Spleen (tissue), 11 donors: ENCODE results near the gene EIF3L. TPM values are rescaled to one million over a fixed set of nuclear protein-coding genes. Genes with fewer than 3 reads are reported as not detected.

Experiments
- DNase-seq: peaks from one replicate; pipeline ENCODE4 v3.0.0-alpha.2; 2020
- H3K27ac ChIP-seq, 8 donors: fragments of 200-600 bp; sonication (generic) in 7 of 8; 1 replicate in 4 of 8; 2 replicates in 4 of 8; pipeline versions ENCODE4 v1.5.0 to v1.8.0; 2016 to 2021; ENCODE audit warnings: inconsistent platforms in 4 of 8, mild to moderate bottlenecking in 4 of 8, moderate library complexity in 1 of 8
- H3K27me3 ChIP-seq, 7 donors: fragments of 200-600 bp; sonication (generic) in 6 of 7; replicated peaks in 1 of 7; 1 replicate in 4 of 7; 2 replicates in 3 of 7; pipeline versions ENCODE4 v1.5.0 to v1.8.0; 2016 to 2021; ENCODE audit warnings: inconsistent platforms in 3 of 7, mild to moderate bottlenecking in 1 of 7
- H3K36me3 ChIP-seq, 6 donors: fragments of 200-600 bp; sonication (generic) in 5 of 6; 1 replicate in 4 of 6; 2 replicates in 2 of 6; pipeline versions ENCODE4 v1.5.0 to v1.8.0; 2016 to 2021; ENCODE audit warnings: inconsistent platforms in 2 of 6
- H3K4me1 ChIP-seq, 6 donors: fragments of 200-600 bp; sonication (generic) in 5 of 6; 1 replicate in 3 of 6; 2 replicates in 3 of 6; pipeline versions ENCODE4 v1.5.0 to v1.8.0; 2016 to 2021; ENCODE audit warnings: inconsistent platforms in 3 of 6
- H3K4me3 ChIP-seq, 8 donors: fragments of 200-600 bp; sonication (generic) in 7 of 8; 1 replicate in 4 of 8; 2 replicates in 4 of 8; pipeline versions ENCODE4 v1.5.0 to v1.8.0; 2016 to 2021; ENCODE audit warnings: inconsistent platforms in 4 of 8, mild to moderate bottlenecking in 4 of 8, moderate library complexity in 2 of 8
- H3K9me3 ChIP-seq, 8 donors: fragments of 200-600 bp; sonication (generic) in 7 of 8; 1 replicate in 4 of 8; 2 replicates in 4 of 8; pipeline versions ENCODE4 v1.5.0 to v1.8.0; 2016 to 2021; ENCODE audit warnings: inconsistent platforms in 4 of 8
- POLR2A ChIP-seq, 3 donors: fragments of 450-650 bp; IDR thresholded peaks; one replicate each; pipeline ENCODE4 v1.5.1; 2017; ENCODE audit warnings: antibody characterized with exemption in 3 of 3, mild to moderate bottlenecking in 1 of 3
- POLR2AphosphoS5 ChIP-seq, 3 donors: sonication (generic); formaldehyde crosslinking; IDR thresholded peaks; one replicate each; pipeline ENCODE4 v1.5.1; 2017; ENCODE audit warnings: antibody characterized with exemption in 3 of 3
- WGBS, 5 donors: extraction: QIAGEN DNeasy Blood & Tissue Kit in 3 of 5; methylation state at CpG; one replicate each; pipeline versions ENCODE4 v1.1.5 to v1.1.7; 2013 to 2018; 5-methylcytosine and 5-hydroxymethylcytosine counted together
- intact Hi-C: fragments of 100-400 bp; cut with DNase I; formaldehyde crosslinking; loops from one replicate; pipeline ENCODE4 v1.15.0; 2023; ENCODE audit warnings: low total_unique reads
- polyA plus RNA-seq, 3 donors: library from polyadenylated mRNA; stranded (reverse); fragments of 200-250 nt; gene quantifications; one replicate each; pipeline ENCODE4 v1.2.1, GENCODE V29; 2013
- total RNA-seq, 7 donors: library from RNA; depleted of rRNA in 3 of 7; stranded (reverse); fragments of >200 nt in 3 of 7; fragmentation: NEBNext Ultra II Directional in 4 of 7; extraction: Animal tissue kit (Norgen Biotek cat#: 25700) in 4 of 7; gene quantifications; one replicate each; pipeline versions ENCODE4 v1.1.0 to v1.2.1, GENCODE V29; 2016 to 2021
- TF ChIP-seq, protein P1 (sequence below), 11 experiments: fragments of 200-600 bp in 7 of 11; fragments of 450-650 bp in 4 of 11; sonication (generic) in 4 of 11; IDR thresholded peaks in 8 of 11; conservative IDR thresholded peaks in 3 of 11; 1 replicate in 7 of 11; 2 replicates in 4 of 11; pipeline versions ENCODE4 v1.4.0 to v1.8.0; 2016 to 2021; ENCODE audit warnings: antibody characterized with exemption in 11 of 11, inconsistent platforms in 4 of 11, mild to moderate bottlenecking in 1 of 11
- donor health status: healthy with polysubstance abuse.
- donor health status: DM: no; HTN: no; CAD: no; lungs with moderate emphysema.
- donor health status: DM: no; HTN: no; CAD: no.
- donor health status: Bipolar disorder and iron deficiency.
- donor health status: healthy.
- donor health status: DM: no; HTN: no; CAD: no.
- donor health status: DM: yes; HTN: yes; CAD: no.

The EIF3L gene
- total and polyA plus RNA-seq, 10 donors = 254 to 407 (median 334) TPM

DNA sequence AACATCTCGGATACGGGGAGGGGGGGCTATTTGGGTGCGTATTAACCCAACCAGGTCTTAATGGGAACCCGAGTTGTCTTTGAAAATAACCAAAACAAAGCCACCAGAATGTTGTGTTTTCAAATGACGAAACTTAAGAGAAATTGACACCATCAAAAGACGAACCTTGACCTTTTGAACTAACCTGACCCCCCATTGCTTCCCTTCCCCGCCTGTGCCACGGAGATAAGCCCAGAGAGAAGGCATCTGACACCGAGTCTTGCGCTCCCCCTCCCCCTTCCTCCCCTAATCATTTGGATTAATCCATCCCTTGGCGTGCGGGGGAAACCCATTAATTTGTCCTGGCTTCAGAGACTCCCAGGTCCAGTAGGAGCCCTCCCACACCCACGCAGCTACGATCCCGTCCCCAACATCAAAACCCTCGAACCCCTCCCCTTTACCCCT lies 46.0 kb upstream of the EIF3L start:
- TF ChIP-seq POLR2A (IDR thresholded peaks at IDR 0.05) = no peak
- TF ChIP-seq POLR2AphosphoS5 (IDR thresholded peaks at IDR 0.05) = no peak
- TF ChIP-seq, protein P1, sequence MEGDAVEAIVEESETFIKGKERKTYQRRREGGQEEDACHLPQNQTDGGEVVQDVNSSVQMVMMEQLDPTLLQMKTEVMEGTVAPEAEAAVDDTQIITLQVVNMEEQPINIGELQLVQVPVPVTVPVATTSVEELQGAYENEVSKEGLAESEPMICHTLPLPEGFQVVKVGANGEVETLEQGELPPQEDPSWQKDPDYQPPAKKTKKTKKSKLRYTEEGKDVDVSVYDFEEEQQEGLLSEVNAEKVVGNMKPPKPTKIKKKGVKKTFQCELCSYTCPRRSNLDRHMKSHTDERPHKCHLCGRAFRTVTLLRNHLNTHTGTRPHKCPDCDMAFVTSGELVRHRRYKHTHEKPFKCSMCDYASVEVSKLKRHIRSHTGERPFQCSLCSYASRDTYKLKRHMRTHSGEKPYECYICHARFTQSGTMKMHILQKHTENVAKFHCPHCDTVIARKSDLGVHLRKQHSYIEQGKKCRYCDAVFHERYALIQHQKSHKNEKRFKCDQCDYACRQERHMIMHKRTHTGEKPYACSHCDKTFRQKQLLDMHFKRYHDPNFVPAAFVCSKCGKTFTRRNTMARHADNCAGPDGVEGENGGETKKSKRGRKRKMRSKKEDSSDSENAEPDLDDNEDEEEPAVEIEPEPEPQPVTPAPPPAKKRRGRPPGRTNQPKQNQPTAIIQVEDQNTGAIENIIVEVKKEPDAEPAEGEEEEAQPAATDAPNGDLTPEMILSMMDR (IDR thresholded peaks at IDR 0.05 in 8 of 11, conservative IDR thresholded peaks at IDR 0.05 in 3 of 11) = no peak
- H3K36me3 ChIP-seq = no peaks in the 10 kb centered on the region
- H3K9me3 ChIP-seq = no peaks in the 10 kb centered on the region
- peaks cover 19 to 64% (median 58%) of the 10 kb centered on the region in 6 donors for H3K4me1 ChIP-seq
- no peak overlapping the region for H3K27ac ChIP-seq
- peaks cover 0 to 74% (median 40%) of the 10 kb centered on the region in 7 donors for H3K27me3 ChIP-seq
- intact Hi-C loops = no loop called here
- 17 to 30% (median 23%) methylated on average over 16 of the region's 16 CpGs for WGBS, 5 donors
- H3K4me3 ChIP-seq = peak overlapping the region in 3 of 8 donors; percentile 37 to 74 (median 48)
- DNase-seq = no peak

GRCh38 chr22:37803639-37804351 lies 45.4 kb upstream of the EIF3L start:
- Histone ChIP-seq H3K4me3 (peak overlapping the region in 1 of 8 donors; percentile 76), H3K9me3 (no peaks in the 10 kb centered on the region), H3K27me3 (peaks cover 0 to 79% (median 45%) of the 10 kb centered on the region in 7 donors), H3K4me1 (peaks cover 22 to 70% (median 64%) of the 10 kb centered on the region in 6 donors), H3K36me3 (no peaks in the 10 kb centered on the region), H3K27ac (peak overlapping the region in 1 of 8 donors; percentile 83)
- TF ChIP-seq POLR2A (IDR thresholded peaks at IDR 0.05) (no peak), POLR2AphosphoS5 (IDR thresholded peaks at IDR 0.05) (no peak)
- TF ChIP-seq, protein P1 (IDR thresholded peaks at IDR 0.05 in 8 of 11, conservative IDR thresholded peaks at IDR 0.05 in 3 of 11) = no peak
- no peak for DNase-seq
- 61 to 77% (median 67%) methylated on average over 19 to 34 of the region's 34 CpGs for WGBS, 5 donors
- intact Hi-C loops = no loop called here

DNA sequence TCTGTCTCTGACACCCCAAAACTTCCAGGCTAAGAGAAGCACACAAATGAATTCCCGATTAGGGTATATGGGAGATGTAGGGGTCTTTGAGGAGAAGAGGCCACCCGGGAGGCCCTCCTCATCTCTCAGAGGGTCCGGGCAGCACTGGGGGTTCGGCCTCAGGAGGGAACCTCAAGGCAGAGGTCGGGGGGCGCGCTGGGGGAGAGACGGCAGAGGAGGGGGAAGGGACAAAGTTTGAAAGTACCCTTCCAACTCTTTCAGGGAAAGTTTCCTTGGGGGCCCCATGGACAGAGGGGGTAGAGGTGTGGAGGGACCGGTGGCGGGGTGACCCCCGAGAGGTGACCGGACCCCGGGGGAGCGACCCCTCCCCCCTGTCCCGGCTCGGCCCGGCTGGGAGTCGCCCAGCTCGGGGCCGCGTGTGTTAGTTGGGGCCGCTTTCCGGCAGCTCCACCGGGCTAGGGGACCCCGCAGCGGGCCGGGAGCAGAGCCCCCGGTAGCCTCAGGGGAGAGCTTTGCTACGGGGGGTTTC lies 44.8 kb upstream of the EIF3L start:
- WGBS, 5 donors = 3 to 23% (median 4%) methylated on average over 13 to 29 of the region's 29 CpGs
- H3K27ac ChIP-seq = peak overlapping the region in 7 of 8 donors; percentile 29 to 83 (median 80)
- intact Hi-C loops = no loop called here
- no peaks in the 10 kb centered on the region for H3K36me3 ChIP-seq
- H3K4me1 ChIP-seq = peaks cover 22 to 73% (median 66%) of the 10 kb centered on the region in 6 donors
- H3K4me3 ChIP-seq = peak overlapping the region in 7 of 8 donors; percentile 42 to 76 (median 50)
- H3K27me3 ChIP-seq = peaks cover 0 to 85% (median 49%) of the 10 kb centered on the region in 7 donors
- DNase-seq = no peak
- H3K9me3 ChIP-seq = no peaks in the 10 kb centered on the region
- TF ChIP-seq POLR2AphosphoS5 (IDR thresholded peaks at IDR 0.05) (no peak), POLR2A (IDR thresholded peaks at IDR 0.05) (no peak)
- TF ChIP-seq, protein P1 (IDR thresholded peaks at IDR 0.05 in 8 of 11, conservative IDR thresholded peaks at IDR 0.05 in 3 of 11) = no peak
